CD4-positive, alpha-beta memory T cell (primary cell): ENCODE results near the gene ULBP2. TPM values are rescaled to one million over a fixed set of nuclear protein-coding genes. Genes with fewer than 3 reads are reported as not detected.

Experiments used
- CTCF ChIA-PET: fragments of 350-600 bp; sonication (Branson Sonifier 250); formaldehyde crosslinking; loops from one replicate; lab custom pipeline; 2021; ENCODE audit warnings: inconsistent platforms; ENCODE audit not compliant: partially characterized antibody; lab: Charles Lee
- POLR2A ChIA-PET: fragments of 350-600 bp; sonication (Branson Sonifier 250); formaldehyde crosslinking; loops from one replicate; lab custom pipeline; 2021; ENCODE audit not compliant: partially characterized antibody; lab: Charles Lee
- DNase-seq, 5 donors: peaks; one replicate each; pipeline versions ENCODE4 v3.0.0 to v3.0.0-alpha.2; 2020 to 2022; ENCODE audit warnings: mixed read lengths in 1 of 5
- H3K27ac ChIP-seq: one replicate; pipeline ENCODE4 v1.7.0; 2013; ENCODE audit warnings: low read depth, low read length
- H3K27me3 ChIP-seq: 2 replicates; pipeline ENCODE4 v1.7.0; 2013; ENCODE audit warnings: mild to moderate bottlenecking, low read length, moderate library complexity; ENCODE audit not compliant: insufficient read depth
- H3K36me3 ChIP-seq: 2 replicates; pipeline ENCODE4 v1.7.0; 2013; ENCODE audit warnings: mild to moderate bottlenecking, low read length, moderate library complexity; ENCODE audit not compliant: insufficient read depth
- H3K4me1 ChIP-seq: 2 replicates; pipeline ENCODE4 v1.7.0; 2013; ENCODE audit warnings: mild to moderate bottlenecking, low read length, moderate library complexity; ENCODE audit not compliant: insufficient read depth
- H3K4me3 ChIP-seq, 2 donors: one replicate each; pipeline ENCODE4 v1.7.0; 2013; ENCODE audit warnings: low read length in 2 of 2, mild to moderate bottlenecking in 1 of 2
- H3K9me3 ChIP-seq, 2 donors: one replicate each; pipeline ENCODE4 v1.7.0; 2013; ENCODE audit warnings: low read length in 2 of 2, control low read depth in 1 of 2; ENCODE audit not compliant: control insufficient read depth in 1 of 2
- H3K27ac Mint-ChIP-seq, 7 donors: one replicate each; pipeline ENCODE4 v1.8.0; 2020 to 2021; ENCODE audit warnings: mixed read lengths in 7 of 7, mild to moderate bottlenecking in 6 of 7, inconsistent platforms in 3 of 7, moderate library complexity in 3 of 7
- H3K27me3 Mint-ChIP-seq, 2 donors: one replicate each; pipeline ENCODE4 v1.8.0; 2020 to 2021; ENCODE audit warnings: mixed read lengths in 2 of 2
- H3K36me3 Mint-ChIP-seq, 2 donors: one replicate each; pipeline ENCODE4 v1.8.0; 2020 to 2021; ENCODE audit warnings: mixed read lengths in 2 of 2, inconsistent platforms in 1 of 2, mild to moderate bottlenecking in 1 of 2
- H3K4me1 Mint-ChIP-seq, 4 donors: one replicate each; pipeline ENCODE4 v1.8.0; 2020 to 2021; ENCODE audit warnings: mixed read lengths in 4 of 4, mild to moderate bottlenecking in 1 of 4
- H3K4me3 Mint-ChIP-seq, 8 donors: one replicate each; pipeline ENCODE4 v1.8.0; 2020 to 2021; ENCODE audit warnings: mixed read lengths in 8 of 8, mild to moderate bottlenecking in 7 of 8, moderate library complexity in 6 of 8, inconsistent platforms in 3 of 8
- H3K9me3 Mint-ChIP-seq, 8 donors: one replicate each; pipeline ENCODE4 v1.8.0; 2020 to 2021; ENCODE audit warnings: mixed read lengths in 8 of 8, mild to moderate bottlenecking in 5 of 8, inconsistent platforms in 3 of 8, moderate library complexity in 1 of 8
- intact Hi-C: fragments of 100-400 bp; cut with micrococcal nuclease; formaldehyde crosslinking; loops from one replicate; pipeline ENCODE4 v1.15.1; 2023
- polyA plus RNA-seq, 2 donors: library from polyadenylated mRNA; unstranded; fragments of 300-500 nt; fragmentation: Illumina TruSeq; gene quantifications; one replicate each; pipeline ENCODE4 v1.2.3, GENCODE V29; 2021
- total RNA-seq, 2 experiments: library from RNA; stranded (reverse); gene quantifications; one replicate each; pipeline ENCODE4 v1.2.3, GENCODE V29; 2021

The ULBP2 gene
- total and polyA plus RNA-seq, 4 experiments from 2014 or later = 0.28 to 1.1 TPM; not detected in 2

DNA sequence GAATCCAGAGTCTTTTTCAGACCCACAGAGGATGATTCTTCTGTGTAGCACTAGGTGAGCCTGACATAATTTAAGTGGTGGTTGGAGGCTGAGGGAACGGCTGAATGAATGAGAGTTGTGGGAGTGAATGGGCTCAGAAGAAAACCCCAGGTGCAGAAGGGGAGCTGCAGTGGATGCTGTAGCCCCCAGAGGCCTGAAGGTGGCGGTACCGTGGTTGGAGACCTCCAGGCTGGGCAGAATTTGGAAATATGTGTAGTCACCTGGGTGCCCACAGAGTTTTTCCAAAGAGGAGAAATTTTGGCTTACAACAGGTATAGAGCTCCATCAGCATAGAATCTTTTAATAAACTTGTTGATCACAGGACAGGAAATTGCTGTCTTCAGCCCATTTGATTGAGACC lies 12.4 kb upstream of the ULBP2 start:
- intact Hi-C loops = no loop called here
- Histone ChIP-seq H3K4me3 (no peak overlapping the region), H3K4me1 (peaks cover 13% of the 10 kb centered on the region), H3K9me3 (no peaks in the 10 kb centered on the region), H3K36me3 (no peaks in the 10 kb centered on the region), H3K27me3 (peaks cover 49% of the 10 kb centered on the region), H3K27ac (no peak overlapping the region)
- no peaks in the 10 kb centered on the region for H3K36me3 Mint-ChIP-seq
- peaks cover 3 to 22% (median 10%) of the 10 kb centered on the region in 4 donors for H3K4me1 Mint-ChIP-seq
- no peak overlapping the region for H3K27ac Mint-ChIP-seq
- CTCF ChIA-PET = interaction anchor here (0.6 to 1.3 kb wide), 3 partner anchors 87 to 113 kb away, joined by 3 read pairs; no protein-coding TSS in a partner anchor
- H3K9me3 Mint-ChIP-seq = peaks cover 0 to 4% (median 0%) of the 10 kb centered on the region in 8 donors
- H3K4me3 Mint-ChIP-seq = no peak overlapping the region
- peaks cover 71 to 75% of the 10 kb centered on the region in 2 donors for H3K27me3 Mint-ChIP-seq
- DNase-seq = no peak
- POLR2A ChIA-PET = no interaction called here

- H3K27me3 Mint-ChIP-seq = peaks cover 76 to 80% of the 10 kb centered on the region in 2 donors
- intact Hi-C loops = no loop called here
- H3K27me3 ChIP-seq = peaks cover 50% of the 10 kb centered on the region
- H3K4me3 ChIP-seq = no peak overlapping the region
- POLR2A ChIA-PET = no interaction called here
- H3K36me3 ChIP-seq = no peaks in the 10 kb centered on the region
- CTCF ChIA-PET = interaction anchor here (3.4 kb wide), 1 partner anchor 86 kb away, joined by 25 read pairs; no protein-coding TSS in a partner anchor
- no peak overlapping the region for H3K27ac ChIP-seq
- H3K9me3 ChIP-seq = no peaks in the 10 kb centered on the region
- H3K36me3 Mint-ChIP-seq = no peaks in the 10 kb centered on the region
- H3K27ac Mint-ChIP-seq = peak overlapping the region in 1 of 7 donors; percentile 20
- no peak for DNase-seq
- H3K4me3 Mint-ChIP-seq = no peak overlapping the region
- H3K9me3 Mint-ChIP-seq = peaks cover 0 to 4% (median 0%) of the 10 kb centered on the region in 8 donors
- H3K4me1 Mint-ChIP-seq = peaks cover 1 to 7% (median 1%) of the 10 kb centered on the region in 4 donors
- no peaks in the 10 kb centered on the region for H3K4me1 ChIP-seq
Measured at GRCh38 chr6:149931501-149931900, 10.3 kb upstream of the ULBP2 start.

DNA sequence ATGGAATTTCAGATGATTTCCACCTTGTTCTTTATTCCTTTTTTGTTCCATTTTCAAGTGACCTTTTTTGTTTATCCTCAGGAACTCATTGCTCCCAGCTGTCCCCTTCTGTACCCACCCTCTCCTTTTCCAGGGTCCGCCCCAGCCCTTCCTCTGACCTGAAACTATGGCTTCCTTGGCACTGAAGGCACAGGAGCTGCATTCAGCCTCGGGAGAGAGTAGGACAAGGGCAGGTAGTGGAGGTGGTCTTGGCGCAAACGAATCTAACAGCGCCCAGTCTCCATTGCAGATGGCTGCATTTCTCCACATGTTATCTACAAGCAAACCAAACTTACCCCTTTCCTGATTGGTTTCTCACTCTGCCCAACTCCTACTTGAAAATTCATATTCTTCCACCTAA lies 8.8 kb upstream of the ULBP2 start:
- no peak for DNase-seq
- Histone ChIP-seq H3K27me3 (peaks cover 60% of the 10 kb centered on the region), H3K9me3 (no peaks in the 10 kb centered on the region), H3K4me3 (no peak overlapping the region), H3K27ac (no peak overlapping the region), H3K36me3 (no peaks in the 10 kb centered on the region), H3K4me1 (peaks cover under 1% of the 10 kb centered on the region)
- peaks cover 0 to 22% (median 1%) of the 10 kb centered on the region in 4 donors for H3K4me1 Mint-ChIP-seq
- peaks cover 77 to 81% of the 10 kb centered on the region in 2 donors for H3K27me3 Mint-ChIP-seq
- ChIA-PET POLR2A (no interaction called here), CTCF (interaction anchor here (1.2 to 3.4 kb wide), 2 partner anchors 72 to 85 kb away, joined by 3 to 25 read pairs; no protein-coding TSS in a partner anchor)
- H3K27ac Mint-ChIP-seq = no peak overlapping the region
- H3K36me3 Mint-ChIP-seq = no peaks in the 10 kb centered on the region
- H3K4me3 Mint-ChIP-seq = no peak overlapping the region
- peaks cover 0 to 2% (median 0%) of the 10 kb centered on the region in 8 donors for H3K9me3 Mint-ChIP-seq
- intact Hi-C loops = no loop called here

- Histone ChIP-seq H3K36me3 (no peaks in the 10 kb centered on the region), H3K9me3 (no peaks in the 10 kb centered on the region), H3K27me3 (peaks cover 63% of the 10 kb centered on the region), H3K4me1 (peaks cover 5% of the 10 kb centered on the region), H3K4me3 (no peak overlapping the region), H3K27ac (no peak overlapping the region)
- Mint-ChIP-seq H3K36me3 (no peaks in the 10 kb centered on the region), H3K27ac (no peak overlapping the region), H3K9me3 (peaks cover 0 to 2% (median 0%) of the 10 kb centered on the region in 8 donors), H3K27me3 (peaks cover 77 to 78% of the 10 kb centered on the region in 2 donors), H3K4me1 (peaks cover 1 to 26% (median 4%) of the 10 kb centered on the region in 4 donors), H3K4me3 (no peak overlapping the region)
- ChIA-PET CTCF (interaction anchor here (1.2 to 3.4 kb wide), 2 partner anchors 71 to 84 kb away, joined by 3 to 25 read pairs; no protein-coding TSS in a partner anchor), POLR2A (no interaction called here)
- intact Hi-C loops = no loop called here
- DNase-seq = no peak
Measured at GRCh38 chr6:149933461-149933860, 8.4 kb upstream of the ULBP2 start.

DNA sequence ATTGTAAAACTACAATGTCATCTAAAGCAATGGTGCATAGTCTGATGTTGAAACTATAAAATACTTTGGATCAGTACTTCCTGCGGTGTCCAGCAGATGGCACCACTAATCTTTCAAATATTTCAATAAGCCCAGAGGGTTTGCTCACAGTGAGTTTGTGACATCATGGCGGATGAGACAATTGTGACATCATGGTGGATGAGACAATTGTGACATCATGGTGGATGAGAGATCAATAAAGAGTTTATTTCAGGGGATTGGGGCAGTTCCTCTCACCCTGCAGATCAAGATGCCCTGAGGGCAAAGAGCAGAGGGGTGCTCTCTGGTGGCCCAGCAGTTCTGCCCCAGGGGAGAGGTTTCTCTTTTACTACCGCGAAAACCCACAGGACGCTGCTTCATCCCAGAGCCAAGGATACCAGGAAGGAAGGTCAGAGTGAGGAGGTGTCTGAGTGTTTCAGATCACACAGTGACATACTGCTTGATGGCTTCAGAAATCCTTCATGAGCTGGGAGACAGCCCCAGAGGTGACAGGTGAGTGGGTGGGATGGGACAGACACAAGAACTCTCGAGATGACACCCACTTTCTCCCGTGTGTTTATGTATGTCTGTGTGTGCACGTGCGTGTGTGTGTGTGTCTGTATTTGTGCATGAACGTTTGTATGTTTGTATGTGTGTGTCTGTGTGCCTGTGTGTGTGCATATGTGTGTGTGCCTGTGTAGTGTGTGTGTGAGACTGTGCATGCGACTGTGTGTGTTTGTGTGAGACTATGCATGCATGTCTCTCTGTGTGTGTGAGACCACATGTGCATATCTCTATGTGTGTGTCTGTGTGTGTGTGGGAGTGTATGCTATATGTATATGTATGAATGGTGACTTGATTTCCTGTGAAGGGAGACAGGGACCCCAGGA lies 7.3 kb upstream of the ULBP2 start:
- intact Hi-C loops = loop anchor here (1.0 kb wide), 2 partner anchors 82 to 881 kb away; no protein-coding TSS in a partner anchor
- Histone ChIP-seq H3K9me3 (no peaks in the 10 kb centered on the region), H3K4me3 (no peak overlapping the region), H3K27me3 (peaks cover 70% of the 10 kb centered on the region), H3K27ac (no peak overlapping the region), H3K4me1 (peaks cover 15% of the 10 kb centered on the region), H3K36me3 (no peaks in the 10 kb centered on the region)
- peaks cover 75 to 76% of the 10 kb centered on the region in 2 donors for H3K27me3 Mint-ChIP-seq
- DNase-seq = peak; percentile 72 to 80 (median 72)
- ChIA-PET POLR2A (no interaction called here), CTCF (interaction anchor here (2.8 kb wide), 1 partner anchor 83 kb away, joined by 28 read pairs; no protein-coding TSS in a partner anchor)
- no peaks in the 10 kb centered on the region for H3K9me3 Mint-ChIP-seq
- peaks cover 8 to 37% (median 12%) of the 10 kb centered on the region in 4 donors for H3K4me1 Mint-ChIP-seq
- peak overlapping the region in 2 of 8 donors; percentile 1 to 21 for H3K4me3 Mint-ChIP-seq
- H3K27ac Mint-ChIP-seq = peak overlapping the region in 6 of 7 donors; percentile 1 to 67 (median 41)
- peaks cover 0 to 1% of the 10 kb centered on the region in 2 donors for H3K36me3 Mint-ChIP-seq

- Histone ChIP-seq H3K36me3 (no peaks in the 10 kb centered on the region), H3K27ac (no peak overlapping the region), H3K9me3 (no peaks in the 10 kb centered on the region), H3K4me1 (peaks cover 15% of the 10 kb centered on the region), H3K27me3 (peaks cover 75% of the 10 kb centered on the region), H3K4me3 (no peak overlapping the region)
- Mint-ChIP-seq H3K9me3 (no peaks in the 10 kb centered on the region), H3K4me3 (no peak overlapping the region), H3K27me3 (peaks cover 74 to 76% of the 10 kb centered on the region in 2 donors), H3K4me1 (peaks cover 8 to 44% (median 12%) of the 10 kb centered on the region in 4 donors), H3K27ac (peak overlapping the region in 2 of 7 donors; percentile 46 to 67), H3K36me3 (peaks cover 0 to 1% of the 10 kb centered on the region in 2 donors)
- intact Hi-C loops = no loop called here
- DNase-seq = no peak
- ChIA-PET POLR2A (no interaction called here), CTCF (interaction anchor here (2.8 kb wide), 1 partner anchor 82 kb away, joined by 28 read pairs; no protein-coding TSS in a partner anchor)
Measured at GRCh38 chr6:149935246-149935645, 6.6 kb upstream of the ULBP2 start.

DNA sequence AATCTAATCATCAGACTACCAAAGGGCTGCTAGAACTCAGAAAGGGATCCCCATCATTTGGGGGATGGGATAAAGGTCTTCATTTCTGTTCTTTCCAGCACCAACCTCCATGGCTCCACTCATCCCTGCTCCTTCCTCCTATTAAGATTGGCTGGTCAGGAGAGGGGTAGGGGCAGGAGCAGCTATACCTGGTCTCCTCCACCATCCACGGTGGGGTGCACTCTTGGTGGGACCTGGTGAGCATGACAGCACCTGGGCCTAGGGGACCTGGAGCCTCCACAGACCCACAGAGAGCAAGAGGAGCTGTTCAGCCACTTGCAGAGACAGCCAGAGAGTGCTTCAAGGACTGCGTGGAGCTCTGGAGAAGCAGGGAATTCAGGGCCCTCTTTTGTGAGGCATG lies 6.1 kb upstream of the ULBP2 start:
- H3K9me3 Mint-ChIP-seq = no peaks in the 10 kb centered on the region
- H3K4me3 Mint-ChIP-seq = no peak overlapping the region
- H3K27me3 ChIP-seq = peaks cover 79% of the 10 kb centered on the region
- no peak for DNase-seq
- H3K4me1 Mint-ChIP-seq = peaks cover 8 to 48% (median 16%) of the 10 kb centered on the region in 4 donors
- no peak overlapping the region for H3K4me3 ChIP-seq
- H3K9me3 ChIP-seq = no peaks in the 10 kb centered on the region
- no peak overlapping the region for H3K27ac ChIP-seq
- no peak overlapping the region for H3K27ac Mint-ChIP-seq
- POLR2A ChIA-PET = interaction anchor here (0.9 kb wide), 1 partner anchor 81 kb away, joined by 3 read pairs; no protein-coding TSS in a partner anchor
- intact Hi-C loops = no loop called here
- CTCF ChIA-PET = interaction anchor here (0.8 to 2.8 kb wide), 2 partner anchors 75 to 81 kb away, joined by 4 to 28 read pairs; no protein-coding TSS in a partner anchor
- H3K4me1 ChIP-seq = peaks cover 15% of the 10 kb centered on the region
- H3K36me3 Mint-ChIP-seq = peaks cover 0 to 1% of the 10 kb centered on the region in 2 donors
- H3K36me3 ChIP-seq = no peaks in the 10 kb centered on the region
- peaks cover 75% of the 10 kb centered on the region in 2 donors for H3K27me3 Mint-ChIP-seq
